Ascending aorta (tissue), 2 donors: ENCODE measurements around the gene KCMF1. TPM values are rescaled to one million over a fixed set of nuclear protein-coding genes. Genes with fewer than 3 reads are reported as not detected.

Experiments used
- DNase-seq, 2 donors: peaks; one replicate each; pipeline ENCODE4 v3.0.0-alpha.2; 2019; ENCODE audit warnings: low spot score in 2 of 2
- H3K27ac ChIP-seq, 2 donors: fragments of 200-600 bp; sonication (generic); one replicate each; pipeline ENCODE4 v1.5.1; 2016 to 2017; ENCODE audit warnings: mild to moderate bottlenecking in 1 of 2
- H3K27me3 ChIP-seq: fragments of 200-600 bp; sonication (generic); one replicate; pipeline ENCODE4 v1.5.1; 2017
- H3K36me3 ChIP-seq, 2 donors: fragments of 200-600 bp; sonication (generic); one replicate each; pipeline ENCODE4 v1.5.1; 2016
- H3K4me1 ChIP-seq, 2 donors: fragments of 200-600 bp; sonication (generic); one replicate each; pipeline ENCODE4 v1.5.1; 2016 to 2017; ENCODE audit warnings: mild to moderate bottlenecking in 1 of 2
- H3K4me3 ChIP-seq, 2 donors: fragments of 200-600 bp; sonication (generic); one replicate each; pipeline ENCODE4 v1.5.1; 2016 to 2017; ENCODE audit warnings: mild to moderate bottlenecking in 1 of 2
- H3K9me3 ChIP-seq, 2 donors: fragments of 200-600 bp; sonication (generic); one replicate each; pipeline ENCODE4 v1.5.1; 2016
- CTCF ChIP-seq, 3 experiments: fragments of 200-600 bp in 2 of 3; fragments of 450-650 bp in 1 of 3; sonication (generic) in 2 of 3; IDR thresholded peaks; one replicate each; pipeline ENCODE4 v1.5.1; 2016 to 2019; ENCODE audit warnings: antibody characterized with exemption in 3 of 3, mild to moderate bottlenecking in 1 of 3, moderate library complexity in 1 of 3
- intact Hi-C: fragments of 100-400 bp; cut with DNase I; formaldehyde crosslinking; loops from one replicate; pipeline ENCODE4 v1.15.1; 2023
- total RNA-seq: library from RNA; depleted of rRNA; stranded (reverse); fragments of >200 nt; gene quantifications from one replicate; pipeline ENCODE4 v1.1.0, GENCODE V29; 2016

Gene KCMF1
- total RNA-seq, 1 donor from 2014 or later: 14.4 TPM

GRCh38 chr2:85073033-85073432, 102.1 kb downstream of the KCMF1 start:
- no peaks in the 10 kb centered on the region for H3K27me3 ChIP-seq
- H3K9me3 ChIP-seq: no peaks in the 10 kb centered on the region

GRCh38 chr2:85076618-85077274, 105.8 kb downstream of the KCMF1 start:
- Histone ChIP-seq H3K27ac (no peak overlapping the region), H3K36me3 (no peaks in the 10 kb centered on the region), H3K4me1 (no peaks in the 10 kb centered on the region), H3K9me3 (no peaks in the 10 kb centered on the region), H3K27me3 (no peaks in the 10 kb centered on the region), H3K4me3 (no peak overlapping the region)
- intact Hi-C loops: no loop called here
- no peak for TF ChIP-seq CTCF (IDR thresholded peaks at IDR 0.05)
- DNase-seq: no peak

More at GRCh38 chr2:85073033-85073432, 102.1 kb downstream of the KCMF1 start:
- intact Hi-C loops: no loop called here
- Histone ChIP-seq H3K27ac (no peak overlapping the region), H3K36me3 (no peaks in the 10 kb centered on the region), H3K4me3 (no peak overlapping the region), H3K4me1 (no peaks in the 10 kb centered on the region)
- TF ChIP-seq CTCF (IDR thresholded peaks at IDR 0.05): no peak
- DNase-seq: no peak

GRCh38 chr2:85077859-85078419, 107.0 kb downstream of the KCMF1 start:
- DNase-seq: no peak

GRCh38 chr2:85078536-85078935, 107.6 kb downstream of the KCMF1 start:
- no peak for DNase-seq
- Histone ChIP-seq H3K9me3 (peaks cover 0 to 3% of the 10 kb centered on the region in 2 donors), H3K4me1 (no peaks in the 10 kb centered on the region), H3K27me3 (no peaks in the 10 kb centered on the region), H3K27ac (no peak overlapping the region), H3K36me3 (no peaks in the 10 kb centered on the region), H3K4me3 (no peak overlapping the region)
- intact Hi-C loops: no loop called here
- TF ChIP-seq CTCF (IDR thresholded peaks at IDR 0.05): no peak

More at GRCh38 chr2:85077859-85078419, 107.0 kb downstream of the KCMF1 start:
- Histone ChIP-seq H3K27ac (no peak overlapping the region), H3K27me3 (no peaks in the 10 kb centered on the region), H3K4me1 (no peaks in the 10 kb centered on the region), H3K4me3 (no peak overlapping the region), H3K9me3 (peaks cover 0 to 3% of the 10 kb centered on the region in 2 donors), H3K36me3 (no peaks in the 10 kb centered on the region)
- intact Hi-C loops: no loop called here
- TF ChIP-seq CTCF (IDR thresholded peaks at IDR 0.05): no peak

GRCh38 chr2:85083092-85083491, 112.1 kb downstream of the KCMF1 start:
- intact Hi-C loops: no loop called here
- H3K27me3 ChIP-seq: no peaks in the 10 kb centered on the region
- no peaks in the 10 kb centered on the region for H3K36me3 ChIP-seq
- DNase-seq: no peak
- H3K9me3 ChIP-seq: peaks cover 0 to 3% of the 10 kb centered on the region in 2 donors
- H3K4me3 ChIP-seq: no peak overlapping the region
- no peak for TF ChIP-seq CTCF (IDR thresholded peaks at IDR 0.05)
- no peak overlapping the region for H3K27ac ChIP-seq
- H3K4me1 ChIP-seq: no peaks in the 10 kb centered on the region
